ENCODE results near the gene COL21A1. TPM values are rescaled to one million over a fixed set of nuclear protein-coding genes. Genes with fewer than 3 reads are reported as not detected.

COL21A1 gene
- total RNA-seq, 1 donor from 2014 or later, result 0.57 TPM

DNA sequence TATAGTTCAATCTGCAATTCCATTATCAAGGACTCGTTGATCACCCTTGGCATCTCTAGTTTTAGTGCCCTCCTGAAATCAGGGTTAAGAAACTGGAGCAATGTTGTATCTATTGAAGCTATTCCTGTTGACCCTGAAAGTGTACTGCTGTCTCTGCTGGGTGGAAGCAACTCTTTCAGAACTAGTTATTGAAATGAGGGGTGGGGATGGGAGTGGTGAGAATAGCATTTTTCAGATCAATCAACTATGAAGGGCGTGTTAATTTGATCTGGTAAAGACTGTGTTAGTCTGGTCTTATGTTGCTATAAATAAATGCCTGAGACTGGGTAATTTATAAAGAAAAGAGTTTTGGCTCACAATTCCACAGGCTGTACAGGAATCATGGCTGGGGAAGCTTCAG lies 219.5 kb downstream of the COL21A1 start:
- Mint-ChIP-seq H3K4me1 (ENCODE audit: low read depth, unreplicated experiment) (peaks cover 3% of the 10 kb centered on the region), H3K36me3 (ENCODE audit: low read depth, unreplicated experiment) (no peaks in the 10 kb centered on the region), H3K27me3 (ENCODE audit: low read depth, unreplicated experiment) (no peaks in the 10 kb centered on the region), H3K27ac (ENCODE audit: unreplicated experiment) (no peak overlapping the region), H3K4me3 (ENCODE audit: unreplicated experiment) (no peak overlapping the region), H3K9me3 (ENCODE audit: unreplicated experiment) (no peaks in the 10 kb centered on the region)
- H3K4me2 ChIP-seq (ENCODE audit: low read length), result no peak overlapping the region
- H4K20me1 ChIP-seq (ENCODE audit: insufficient read depth, low read length), result no peaks in the 10 kb centered on the region
- H3K36me3 ChIP-seq (ENCODE audit: insufficient read depth, low read length), result no peaks in the 10 kb centered on the region
- no peak overlapping the region for H3K9ac ChIP-seq (ENCODE audit: low read length)
- no peaks in the 10 kb centered on the region for H3K79me2 ChIP-seq (ENCODE audit: insufficient read depth, low read length)
- DNase-seq (ENCODE audit: low read depth) (no peak), FAIRE-seq (no peak)
- no peak overlapping the region for H3K27ac ChIP-seq (ENCODE audit: low read depth, low read length)
- no peaks in the 10 kb centered on the region for H3K4me1 ChIP-seq (ENCODE audit: insufficient read depth, low read length)
- H2AFZ ChIP-seq (ENCODE audit: low read depth, low read length), result no peak overlapping the region
- TF ChIP-seq EZH2 (IDR thresholded peaks at IDR 0.05; ENCODE audit: insufficient read depth, low read length) (no peak), CTCF (IDR thresholded peaks at IDR 0.05; ENCODE audit: insufficient read depth, low read depth, low read length) (no peak)
- no peaks in the 10 kb centered on the region for H3K27me3 ChIP-seq (ENCODE audit: insufficient read depth, low read length)
- H3K9me3 ChIP-seq (ENCODE audit: insufficient read depth, low read depth, low read length), result no peaks in the 10 kb centered on the region
- no peak overlapping the region for H3K4me3 ChIP-seq (ENCODE audit: insufficient read depth, low read depth, low read length)

GRCh38 chr6:56026455-56027180 lies 220.8 kb downstream of the COL21A1 start:
- Histone ChIP-seq H3K9me3 (ENCODE audit: insufficient read depth, low read depth, low read length) (no peaks in the 10 kb centered on the region), H3K9ac (ENCODE audit: low read length) (no peak overlapping the region), H3K79me2 (ENCODE audit: insufficient read depth, low read length) (no peaks in the 10 kb centered on the region), H3K27ac (ENCODE audit: low read depth, low read length) (no peak overlapping the region), H2AFZ (ENCODE audit: low read depth, low read length) (no peak overlapping the region), H3K36me3 (ENCODE audit: insufficient read depth, low read length) (no peaks in the 10 kb centered on the region), H3K4me3 (ENCODE audit: insufficient read depth, low read depth, low read length) (no peak overlapping the region), H3K4me1 (ENCODE audit: insufficient read depth, low read length) (no peaks in the 10 kb centered on the region), H4K20me1 (ENCODE audit: insufficient read depth, low read length) (no peaks in the 10 kb centered on the region), H3K27me3 (ENCODE audit: insufficient read depth, low read length) (no peaks in the 10 kb centered on the region), H3K4me2 (ENCODE audit: low read length) (no peak overlapping the region)
- TF ChIP-seq EZH2 (IDR thresholded peaks at IDR 0.05; ENCODE audit: insufficient read depth, low read length) (no peak), CTCF (IDR thresholded peaks at IDR 0.05; ENCODE audit: insufficient read depth, low read depth, low read length) (no peak)
- DNase-seq (ENCODE audit: low read depth) (no peak), FAIRE-seq (no peak)
- Mint-ChIP-seq H3K9me3 (ENCODE audit: unreplicated experiment) (no peaks in the 10 kb centered on the region), H3K4me1 (ENCODE audit: low read depth, unreplicated experiment) (peaks cover 3% of the 10 kb centered on the region), H3K27me3 (ENCODE audit: low read depth, unreplicated experiment) (no peaks in the 10 kb centered on the region), H3K36me3 (ENCODE audit: low read depth, unreplicated experiment) (no peaks in the 10 kb centered on the region), H3K27ac (ENCODE audit: unreplicated experiment) (no peak overlapping the region), H3K4me3 (ENCODE audit: unreplicated experiment) (no peak overlapping the region)

DNA sequence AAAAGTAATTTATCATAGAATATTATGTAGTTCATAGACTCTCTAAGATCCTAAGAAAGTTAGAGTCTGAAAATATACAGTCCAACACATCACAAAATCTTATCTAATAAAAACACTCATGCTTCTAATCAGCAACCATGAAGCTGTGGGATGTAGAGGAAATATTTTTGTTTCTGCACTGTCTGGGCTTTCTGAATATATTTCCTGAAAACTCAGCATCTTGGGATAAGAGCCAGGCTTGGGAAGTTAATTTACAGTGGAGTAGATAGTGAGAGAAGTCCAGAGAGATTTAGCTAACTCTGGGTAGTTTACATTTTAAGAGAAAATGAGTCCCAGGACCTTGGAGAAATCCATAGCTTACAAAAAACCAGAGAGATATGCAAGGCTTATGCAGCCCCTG lies 221.6 kb downstream of the COL21A1 start:
- Histone ChIP-seq H3K27me3 (ENCODE audit: insufficient read depth, low read length) (no peaks in the 10 kb centered on the region), H3K27ac (ENCODE audit: low read depth, low read length) (no peak overlapping the region), H2AFZ (ENCODE audit: low read depth, low read length) (no peak overlapping the region), H3K36me3 (ENCODE audit: insufficient read depth, low read length) (no peaks in the 10 kb centered on the region), H3K79me2 (ENCODE audit: insufficient read depth, low read length) (no peaks in the 10 kb centered on the region), H3K4me1 (ENCODE audit: insufficient read depth, low read length) (no peaks in the 10 kb centered on the region), H3K4me3 (ENCODE audit: insufficient read depth, low read depth, low read length) (no peak overlapping the region), H4K20me1 (ENCODE audit: insufficient read depth, low read length) (no peaks in the 10 kb centered on the region), H3K4me2 (ENCODE audit: low read length) (no peak overlapping the region), H3K9me3 (ENCODE audit: insufficient read depth, low read depth, low read length) (no peaks in the 10 kb centered on the region), H3K9ac (ENCODE audit: low read length) (no peak overlapping the region)
- TF ChIP-seq CTCF (IDR thresholded peaks at IDR 0.05; ENCODE audit: insufficient read depth, low read depth, low read length) (no peak), EZH2 (IDR thresholded peaks at IDR 0.05; ENCODE audit: insufficient read depth, low read length) (no peak)
- Mint-ChIP-seq H3K4me3 (ENCODE audit: unreplicated experiment) (no peak overlapping the region), H3K9me3 (ENCODE audit: unreplicated experiment) (no peaks in the 10 kb centered on the region), H3K27me3 (ENCODE audit: low read depth, unreplicated experiment) (no peaks in the 10 kb centered on the region), H3K36me3 (ENCODE audit: low read depth, unreplicated experiment) (no peaks in the 10 kb centered on the region), H3K27ac (ENCODE audit: unreplicated experiment) (no peak overlapping the region), H3K4me1 (ENCODE audit: low read depth, unreplicated experiment) (peaks cover 3% of the 10 kb centered on the region)
- FAIRE-seq (no peak), DNase-seq (ENCODE audit: low read depth) (peak; percentile 68)
